BE2C (cell line): ENCODE data around the gene HOMEZ.

Experiments
- DNase-seq: peaks from one replicate; pipeline ENCODE4 v3.0.0-alpha.2; 2020
- H3K27me3 ChIP-seq: fragments of 250-450 bp; sonication (Bioruptor Pico); 2 replicates; pipeline ENCODE4 v1.5.1; 2020; ENCODE audit warnings: mild to moderate bottlenecking
- H3K36me3 ChIP-seq: fragments of 250-450 bp; sonication (Bioruptor Pico); 2 replicates; pipeline ENCODE4 v1.5.1; 2020; ENCODE audit warnings: mild to moderate bottlenecking
- H3K4me1 ChIP-seq: fragments of 250-450 bp; sonication (Bioruptor Pico); 2 replicates; pipeline ENCODE4 v1.5.1; 2020
- H3K4me3 ChIP-seq: 2 replicates; pipeline ENCODE4 v1.5.1; 2011; ENCODE audit warnings: low read depth, low read length
- H3K9me3 ChIP-seq: fragments of 250-450 bp; sonication (Bioruptor Pico); 2 replicates; pipeline ENCODE4 v1.5.1; 2020
- CTCF ChIP-seq: IDR thresholded peaks from 2 replicates; pipeline ENCODE4 v1.5.1; 2012; ENCODE audit warnings: mild to moderate bottlenecking, low read depth, low read length

The HOMEZ gene

GRCh38 chr14:23296012-23296777 lies 10.3 kb upstream of the HOMEZ start:
- H3K9me3 ChIP-seq = no peaks in the 10 kb centered on the region
- TF ChIP-seq CTCF = no peak
- peaks cover 12% of the 10 kb centered on the region for H3K27me3 ChIP-seq
- no peak overlapping the region for H3K4me3 ChIP-seq
- no peaks in the 10 kb centered on the region for H3K4me1 ChIP-seq
- H3K36me3 ChIP-seq = no peaks in the 10 kb centered on the region
- DNase-seq = no peak

GRCh38 chr14:23294734-23295561 lies 9.0 kb upstream of the HOMEZ start:
- DNase-seq = peak; percentile 62
- Histone ChIP-seq H3K4me3 (no peak overlapping the region), H3K27me3 (peaks cover 12% of the 10 kb centered on the region), H3K4me1 (no peaks in the 10 kb centered on the region), H3K36me3 (no peaks in the 10 kb centered on the region), H3K9me3 (no peaks in the 10 kb centered on the region)
- TF ChIP-seq CTCF = peak; percentile 94

- no peaks in the 10 kb centered on the region; the same call in 1 of the 2 replicates for H3K4me1 ChIP-seq
- DNase-seq = no peak
- H3K36me3 ChIP-seq = no peaks in the 10 kb centered on the region
- no peaks in the 10 kb centered on the region for H3K9me3 ChIP-seq
- peaks cover 8% of the 10 kb centered on the region; the same call in 1 of the 2 replicates for H3K27me3 ChIP-seq
- peak overlapping the region; percentile 86 for H3K4me3 ChIP-seq
- no peak for TF ChIP-seq CTCF
Measured at GRCh38 chr14:23286902-23287479, 1.1 kb upstream of the HOMEZ start.

GRCh38 chr14:23285530-23286019 lies 357 bp downstream of the HOMEZ start:
- Histone ChIP-seq H3K4me3 (peak overlapping the region; percentile 86), H3K36me3 (no peaks in the 10 kb centered on the region), H3K9me3 (no peaks in the 10 kb centered on the region), H3K27me3 (peaks cover 8% of the 10 kb centered on the region; the same call in 1 of the 2 replicates), H3K4me1 (no peaks in the 10 kb centered on the region; the same call in 1 of the 2 replicates)
- DNase-seq = no peak
- TF ChIP-seq CTCF = no peak

GRCh38 chr14:23284654-23285529 lies 1.0 kb downstream of the HOMEZ start:
- Histone ChIP-seq H3K9me3 (no peaks in the 10 kb centered on the region), H3K27me3 (peaks cover 8% of the 10 kb centered on the region; the same call in 1 of the 2 replicates)
- DNase-seq = no peak

More at GRCh38 chr14:23284654-23285529, 1.0 kb downstream of the HOMEZ start:
- no peak for TF ChIP-seq CTCF
- H3K36me3 ChIP-seq = no peaks in the 10 kb centered on the region
- H3K4me3 ChIP-seq = peak overlapping the region; percentile 86
- no peaks in the 10 kb centered on the region; the same call in 1 of the 2 replicates for H3K4me1 ChIP-seq
